C4-2B (cell line): ENCODE results near the gene CERS1.

Source experiments
- ZFX ChIP-seq: fragments of 450-650 bp; IDR thresholded peaks from 2 replicates; pipeline ENCODE4 v1.6.1; 2017
- TF ChIP-seq, protein P1 (sequence below): fragments of 450-650 bp; conservative IDR thresholded peaks from 2 replicates; pipeline ENCODE4 v1.5.1; 2017; ENCODE audit warnings: mild to moderate bottlenecking

DNA sequence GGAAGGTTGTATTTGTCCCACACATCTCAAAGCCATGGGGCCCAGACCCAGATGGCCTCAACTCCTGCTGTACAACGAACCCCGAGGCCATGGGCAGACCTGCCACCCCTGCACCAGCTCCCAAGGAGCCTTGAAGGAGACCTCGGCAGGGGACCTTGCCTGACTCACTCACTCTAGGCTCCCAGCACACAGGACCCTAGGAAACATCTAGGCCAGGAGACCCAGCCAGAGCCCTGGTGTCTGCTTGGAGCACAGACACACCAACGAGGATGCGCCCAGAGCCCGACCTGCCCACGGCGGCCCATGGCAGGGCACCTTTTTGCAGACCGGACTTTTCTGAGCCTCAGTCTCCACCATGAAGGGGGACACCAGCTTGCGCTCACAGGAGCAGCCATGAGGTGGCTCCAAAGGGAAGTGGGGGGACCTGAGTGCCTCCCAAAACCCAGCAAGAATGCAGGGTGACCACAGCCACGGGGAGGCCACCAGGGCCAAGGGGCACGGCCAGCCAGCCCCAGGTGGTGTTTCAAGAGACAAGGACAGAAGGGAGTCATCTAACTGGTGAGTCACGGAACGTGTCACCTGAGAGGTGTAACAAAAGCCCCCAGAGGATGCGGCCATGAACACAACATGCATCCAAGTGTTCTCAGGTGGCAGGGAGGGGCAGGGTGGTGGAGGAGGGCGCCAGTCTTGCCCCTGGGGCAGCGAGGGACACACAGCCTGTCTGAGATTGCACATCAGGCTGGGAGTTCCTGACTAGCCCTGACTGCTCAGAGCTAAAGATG, 4.9 kb upstream of the CERS1 start:
- TF ChIP-seq, protein P1, sequence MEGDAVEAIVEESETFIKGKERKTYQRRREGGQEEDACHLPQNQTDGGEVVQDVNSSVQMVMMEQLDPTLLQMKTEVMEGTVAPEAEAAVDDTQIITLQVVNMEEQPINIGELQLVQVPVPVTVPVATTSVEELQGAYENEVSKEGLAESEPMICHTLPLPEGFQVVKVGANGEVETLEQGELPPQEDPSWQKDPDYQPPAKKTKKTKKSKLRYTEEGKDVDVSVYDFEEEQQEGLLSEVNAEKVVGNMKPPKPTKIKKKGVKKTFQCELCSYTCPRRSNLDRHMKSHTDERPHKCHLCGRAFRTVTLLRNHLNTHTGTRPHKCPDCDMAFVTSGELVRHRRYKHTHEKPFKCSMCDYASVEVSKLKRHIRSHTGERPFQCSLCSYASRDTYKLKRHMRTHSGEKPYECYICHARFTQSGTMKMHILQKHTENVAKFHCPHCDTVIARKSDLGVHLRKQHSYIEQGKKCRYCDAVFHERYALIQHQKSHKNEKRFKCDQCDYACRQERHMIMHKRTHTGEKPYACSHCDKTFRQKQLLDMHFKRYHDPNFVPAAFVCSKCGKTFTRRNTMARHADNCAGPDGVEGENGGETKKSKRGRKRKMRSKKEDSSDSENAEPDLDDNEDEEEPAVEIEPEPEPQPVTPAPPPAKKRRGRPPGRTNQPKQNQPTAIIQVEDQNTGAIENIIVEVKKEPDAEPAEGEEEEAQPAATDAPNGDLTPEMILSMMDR = no peak
- TF ChIP-seq ZFX = no peak
